Psoas muscle (tissue), 8 donors: ENCODE data around the gene JPH3. TPM values are rescaled to one million over a fixed set of nuclear protein-coding genes. Genes with fewer than 3 reads are reported as not detected.

Experiments used
- ATAC-seq, 4 donors: fragments of 200-7000 bp; cut with Tn5 transposase; one replicate each; pipeline ENCODE4 v1.9.1; 2020; ENCODE audit warnings: moderate library complexity in 3 of 4, mild to moderate bottlenecking in 2 of 4
- DNase-seq, 2 donors: peaks; one replicate each; pipeline ENCODE4 v3.0.0-alpha.2; 2020
- H3K27ac ChIP-seq: fragments of 200-600 bp; one replicate; pipeline ENCODE4 v1.8.0; 2022
- H3K27me3 ChIP-seq, 3 donors: fragments of 200-600 bp in 1 of 3; one replicate each; pipeline versions ENCODE4 v1.6.1 to v1.8.0; 2013 to 2022; ENCODE audit warnings: low read length in 2 of 3, mild to moderate bottlenecking in 2 of 3, moderate library complexity in 1 of 3; ENCODE audit not compliant: insufficient read depth in 3 of 3
- H3K36me3 ChIP-seq, 2 donors: fragments of 200-600 bp in 1 of 2; one replicate each; pipeline versions ENCODE4 v1.6.1 to v1.8.0; 2013 to 2022; ENCODE audit warnings: low read depth in 1 of 2, mild to moderate bottlenecking in 1 of 2, moderate library complexity in 1 of 2; ENCODE audit not compliant: insufficient read depth in 1 of 2
- H3K4me1 ChIP-seq: fragments of 200-600 bp; one replicate; pipeline ENCODE4 v1.8.0; 2022
- H3K4me3 ChIP-seq: fragments of 200-600 bp; one replicate; pipeline ENCODE4 v1.8.0; 2022; ENCODE audit warnings: mild to moderate bottlenecking
- H3K9me3 ChIP-seq: fragments of 200-600 bp; one replicate; pipeline ENCODE4 v1.8.0; 2022
- CTCF ChIP-seq: fragments of 200-600 bp; IDR thresholded peaks from one replicate; pipeline ENCODE4 v1.8.0; 2022; ENCODE audit warnings: antibody characterized with exemption
- WGBS, 3 donors: extraction: QIAGEN DNeasy Blood & Tissue Kit; methylation state at CpG; one replicate each; pipeline versions ENCODE4 v1.1.6 to v1.1.7; 2013; 5-methylcytosine and 5-hydroxymethylcytosine counted together
- intact Hi-C, 2 donors: fragments of 100-400 bp; cut with DNase I; formaldehyde crosslinking; loops; one replicate each; pipeline versions ENCODE4 v1.11.0 to v1.14.2; 2022
- polyA plus RNA-seq, 3 donors: library from polyadenylated mRNA; stranded (reverse); fragments of 200-250 nt; gene quantifications; one replicate each; pipeline ENCODE4 v1.2.3, GENCODE V29; 2013
- total RNA-seq, 4 donors: library from RNA; stranded (reverse); fragmentation: NEBNext Ultra II Directional in 2 of 4; extraction: Animal tissue kit (Norgen Biotek cat#: 25700) in 2 of 4; gene quantifications; one replicate each; pipeline versions ENCODE4 v1.2.1 to v1.2.4, GENCODE V29; 2021 to 2023
- donor health status: healthy with polysubstance abuse.
- donor health status: DM: no; HTN: no; CAD: no; lungs with moderate emphysema.
- donor health status: Bipolar disorder and iron deficiency.
- donor health status: healthy.
- donor health status: DM: yes; HTN: yes; CAD: no.
- donor health status: DM: no; HTN: no; CAD: no.
- donor health status: DM: no; HTN: no; CAD: no.
- donor health status: DM: yes; HTN: yes; CAD: no.

Gene JPH3
- total and polyA plus RNA-seq, 7 donors = 0.03 to 0.13 (median 0.04) TPM; not detected in 2

- no peaks in the 10 kb centered on the region for H3K4me1 ChIP-seq
- no peaks in the 10 kb centered on the region for H3K9me3 ChIP-seq
- no peaks in the 10 kb centered on the region for H3K36me3 ChIP-seq
- 57 to 66% (median 61%) methylated on average over 26 of the region's 26 CpGs for WGBS, 3 donors
- no peak for DNase-seq
- H3K4me3 ChIP-seq = no peak overlapping the region
- no peak for TF ChIP-seq CTCF
- intact Hi-C loops = no loop called here
- peaks cover 0 to 37% (median 11%) of the 10 kb centered on the region in 3 donors for H3K27me3 ChIP-seq
- H3K27ac ChIP-seq = no peak overlapping the region
- ATAC-seq = no peak
Observed at GRCh38 chr16:87619360-87620200, 17.3 kb downstream of the JPH3 start.

GRCh38 chr16:87620201-87620495 is 17.8 kb downstream of the JPH3 start:
- Histone ChIP-seq H3K27me3 (peaks cover 0 to 41% (median 11%) of the 10 kb centered on the region in 3 donors), H3K4me3 (no peak overlapping the region), H3K4me1 (no peaks in the 10 kb centered on the region), H3K27ac (no peak overlapping the region), H3K9me3 (no peaks in the 10 kb centered on the region), H3K36me3 (no peaks in the 10 kb centered on the region)
- DNase-seq = no peak
- 12 to 22% (median 15%) methylated on average over 5 of the region's 5 CpGs for WGBS, 3 donors
- intact Hi-C loops = no loop called here
- no peak for TF ChIP-seq CTCF
- ATAC-seq = no peak

- Histone ChIP-seq H3K27me3 (peaks cover 0 to 44% (median 12%) of the 10 kb centered on the region in 3 donors), H3K27ac (no peak overlapping the region), H3K36me3 (no peaks in the 10 kb centered on the region), H3K9me3 (no peaks in the 10 kb centered on the region), H3K4me1 (no peaks in the 10 kb centered on the region), H3K4me3 (no peak overlapping the region)
- WGBS, 3 donors = 31 to 39% (median 37%) methylated on average over 8 of the region's 8 CpGs
- no peak for TF ChIP-seq CTCF
- DNase-seq (no peak), ATAC-seq (no peak)
- intact Hi-C loops = no loop called here
Observed at GRCh38 chr16:87621550-87621829, 19.2 kb downstream of the JPH3 start.

- Histone ChIP-seq H3K4me3 (no peak overlapping the region), H3K4me1 (no peaks in the 10 kb centered on the region), H3K9me3 (no peaks in the 10 kb centered on the region), H3K27me3 (peaks cover 0 to 46% (median 12%) of the 10 kb centered on the region in 3 donors), H3K27ac (no peak overlapping the region), H3K36me3 (no peaks in the 10 kb centered on the region)
- WGBS, 3 donors = 40 to 43% (median 41%) methylated on average over 12 to 15 of the region's 15 CpGs
- ATAC-seq (no peak), DNase-seq (no peak)
- intact Hi-C loops = loop anchor here in 1 of 2 donors (2.0 kb wide), 1 partner anchor 35 kb away; no protein-coding TSS in a partner anchor
- no peak for TF ChIP-seq CTCF
Observed at GRCh38 chr16:87621976-87622713, 19.8 kb downstream of the JPH3 start.
